NB4 (cell line): ENCODE data around the gene INHBE.
"Not testable (repeated sequence)": the region's sequence is repeated elsewhere in the genome, so short reads cannot be mapped to it uniquely, and the experiment has no call there.

Experiments
- DNase-seq: peaks from one replicate; pipeline ENCODE4 v3.0.0; 2010; ENCODE audit warnings: low read depth
- H3K4me3 ChIP-seq: one replicate; pipeline ENCODE4 v1.5.1; 2011; ENCODE audit warnings: mild to moderate bottlenecking, low read depth, low read length, moderate library complexity
- MYC ChIP-seq: IDR thresholded peaks from 2 replicates; pipeline ENCODE4 v1.6.1; 2011; ENCODE audit warnings: low read depth, low read length
- POLR2A ChIP-seq: IDR thresholded peaks from 2 replicates; pipeline ENCODE4 v1.6.1; 2011; ENCODE audit warnings: mild to moderate bottlenecking; ENCODE audit not compliant: insufficient read length; ENCODE audit errors: extremely low read depth
- TF ChIP-seq, protein P1 (sequence below): IDR thresholded peaks from 2 replicates; pipeline ENCODE4 v1.6.1; 2011; ENCODE audit warnings: low read depth, low read length
- TF ChIP-seq, protein P2 (sequence below): IDR thresholded peaks from one replicate; pipeline ENCODE4 v1.5.1; 2012; ENCODE audit warnings: low read depth, low read length

Gene INHBE

DNA sequence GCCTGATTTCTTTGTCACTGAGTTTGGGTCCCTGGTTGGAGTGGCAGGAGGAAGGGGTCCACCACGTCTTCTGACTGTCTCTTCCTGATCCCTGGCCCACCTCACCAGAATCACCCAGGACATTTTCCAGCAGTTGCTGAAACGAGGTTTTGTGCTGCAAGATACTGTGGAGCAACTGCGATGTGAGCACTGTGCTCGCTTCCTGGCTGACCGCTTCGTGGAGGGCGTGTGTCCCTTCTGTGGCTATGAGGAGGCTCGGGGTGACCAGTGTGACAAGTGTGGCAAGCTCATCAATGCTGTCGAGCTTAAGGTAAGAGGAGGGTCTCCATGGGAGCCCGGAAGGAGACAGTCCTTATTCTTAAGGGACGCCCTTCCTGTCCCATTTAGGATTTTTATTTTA is 45.1 kb downstream of the INHBE start:
- H3K4me3 ChIP-seq, result no peak overlapping the region
- no peak for TF ChIP-seq POLR2A
- TF ChIP-seq, protein P1, sequence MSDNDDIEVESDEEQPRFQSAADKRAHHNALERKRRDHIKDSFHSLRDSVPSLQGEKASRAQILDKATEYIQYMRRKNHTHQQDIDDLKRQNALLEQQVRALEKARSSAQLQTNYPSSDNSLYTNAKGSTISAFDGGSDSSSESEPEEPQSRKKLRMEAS, result no peak
- TF ChIP-seq, protein P2, sequence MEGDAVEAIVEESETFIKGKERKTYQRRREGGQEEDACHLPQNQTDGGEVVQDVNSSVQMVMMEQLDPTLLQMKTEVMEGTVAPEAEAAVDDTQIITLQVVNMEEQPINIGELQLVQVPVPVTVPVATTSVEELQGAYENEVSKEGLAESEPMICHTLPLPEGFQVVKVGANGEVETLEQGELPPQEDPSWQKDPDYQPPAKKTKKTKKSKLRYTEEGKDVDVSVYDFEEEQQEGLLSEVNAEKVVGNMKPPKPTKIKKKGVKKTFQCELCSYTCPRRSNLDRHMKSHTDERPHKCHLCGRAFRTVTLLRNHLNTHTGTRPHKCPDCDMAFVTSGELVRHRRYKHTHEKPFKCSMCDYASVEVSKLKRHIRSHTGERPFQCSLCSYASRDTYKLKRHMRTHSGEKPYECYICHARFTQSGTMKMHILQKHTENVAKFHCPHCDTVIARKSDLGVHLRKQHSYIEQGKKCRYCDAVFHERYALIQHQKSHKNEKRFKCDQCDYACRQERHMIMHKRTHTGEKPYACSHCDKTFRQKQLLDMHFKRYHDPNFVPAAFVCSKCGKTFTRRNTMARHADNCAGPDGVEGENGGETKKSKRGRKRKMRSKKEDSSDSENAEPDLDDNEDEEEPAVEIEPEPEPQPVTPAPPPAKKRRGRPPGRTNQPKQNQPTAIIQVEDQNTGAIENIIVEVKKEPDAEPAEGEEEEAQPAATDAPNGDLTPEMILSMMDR, result no peak
- TF ChIP-seq MYC, result no peak
- no peak for DNase-seq

DNA sequence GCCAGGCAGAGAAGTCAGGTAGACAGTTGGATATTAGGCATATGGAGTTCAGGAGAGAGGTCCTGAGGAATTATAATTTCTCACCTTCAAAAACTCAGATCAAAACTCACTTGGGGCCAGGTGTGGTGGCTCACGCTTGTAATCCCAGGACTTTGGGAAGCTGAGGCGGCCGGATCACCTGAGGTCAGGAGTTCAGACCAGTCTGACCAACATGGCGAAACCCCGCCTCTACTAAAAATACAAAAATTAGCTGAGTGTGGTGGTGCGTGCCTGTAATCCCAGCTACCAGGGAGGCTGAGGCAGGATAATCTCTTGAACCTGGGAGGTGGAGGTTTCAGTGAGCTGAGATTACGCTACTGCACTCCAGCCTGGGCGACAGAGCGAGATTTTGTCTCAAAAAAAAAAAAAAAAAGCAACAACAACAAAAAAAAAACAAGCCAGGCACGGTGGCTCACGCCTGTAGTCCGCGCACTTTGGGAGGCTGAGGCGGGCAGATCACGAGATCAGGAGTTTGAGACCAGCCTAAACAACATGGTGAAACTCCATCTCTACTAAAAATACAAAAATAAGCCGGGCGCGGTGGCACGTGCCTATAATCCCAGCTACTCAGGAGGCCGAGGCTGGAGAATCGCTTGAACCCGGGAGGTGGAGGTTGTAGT is 47.3 kb downstream of the INHBE start:
- not testable (repeated sequence) for H3K4me3 ChIP-seq, DNase-seq

DNA sequence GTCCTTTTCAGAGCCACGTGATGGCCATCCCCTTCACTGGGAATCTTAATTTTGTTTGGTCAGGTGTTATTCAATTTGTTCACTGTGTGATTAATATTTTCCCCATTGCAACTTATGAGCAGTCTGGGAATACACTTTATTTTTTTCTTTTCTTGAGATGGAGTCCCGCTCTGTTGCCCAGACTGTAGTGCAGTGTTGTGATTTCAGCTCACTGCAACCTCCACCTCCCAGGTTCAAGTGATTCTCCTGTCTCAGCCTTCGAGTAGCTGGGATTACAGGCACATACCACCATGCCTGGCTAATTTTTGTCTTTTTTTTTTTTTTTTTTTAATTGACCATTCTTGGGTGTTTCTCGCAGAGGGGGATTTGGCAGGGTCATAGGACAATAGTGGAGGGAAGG is 51.4 kb downstream of the INHBE start:
- DNase-seq, H3K4me3 ChIP-seq: not testable (repeated sequence)
